HG03354 (cell line): ENCODE data around the gene GJC2.

Source experiments
- ATAC-seq: cut with Tn5 transposase; IDR thresholded peaks from one replicate; pipeline ENCODE4 v1.9.1; 2021; ENCODE audit warnings: mild to moderate bottlenecking; ENCODE audit not compliant: unreplicated experiment, poor library complexity, severe bottlenecking

The GJC2 gene

DNA sequence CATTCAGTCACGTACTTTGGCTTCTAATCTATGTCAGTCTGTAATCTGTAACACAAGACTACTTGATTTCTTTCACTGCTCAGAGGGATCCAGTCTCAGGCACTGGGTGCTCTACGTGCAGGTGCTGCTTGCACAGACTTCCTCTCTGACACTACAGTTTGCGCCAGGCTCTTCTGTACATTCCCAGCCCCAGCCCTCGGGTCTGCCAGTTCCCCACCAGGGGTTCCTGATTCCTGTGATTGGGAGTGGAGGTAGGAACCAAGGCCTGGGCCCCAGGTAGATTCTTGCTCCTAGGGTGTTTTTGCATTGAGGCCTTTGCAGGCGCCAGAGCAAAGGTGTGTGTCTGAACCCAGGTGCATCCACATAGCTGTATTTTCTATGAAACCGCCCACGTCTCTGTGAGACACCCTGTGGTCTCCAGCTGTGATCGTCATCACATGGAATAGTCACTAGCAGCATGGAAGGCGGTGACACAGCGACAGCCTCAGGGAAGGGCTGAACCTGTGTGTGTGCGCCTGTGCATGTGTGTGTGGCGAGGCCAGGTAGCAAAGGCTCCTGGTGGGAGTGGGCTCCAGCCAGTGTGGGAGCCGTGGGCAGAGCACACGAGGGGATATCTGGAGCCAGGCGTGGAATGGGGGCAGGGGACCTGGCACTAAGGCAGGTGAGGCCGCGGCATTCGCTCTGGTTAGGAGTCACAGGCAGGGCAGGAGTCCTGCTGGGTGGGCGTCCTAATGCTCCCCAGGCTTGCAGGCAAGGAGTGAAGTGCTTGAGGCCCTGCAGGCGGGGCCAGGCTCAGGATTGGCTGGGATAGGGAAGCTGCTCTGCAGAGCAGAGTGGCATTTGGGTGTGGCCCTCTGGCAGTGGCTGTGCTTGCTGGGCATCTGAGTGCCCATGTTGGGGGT is 5.2 kb downstream of the GJC2 start:
- no peak for ATAC-seq

DNA sequence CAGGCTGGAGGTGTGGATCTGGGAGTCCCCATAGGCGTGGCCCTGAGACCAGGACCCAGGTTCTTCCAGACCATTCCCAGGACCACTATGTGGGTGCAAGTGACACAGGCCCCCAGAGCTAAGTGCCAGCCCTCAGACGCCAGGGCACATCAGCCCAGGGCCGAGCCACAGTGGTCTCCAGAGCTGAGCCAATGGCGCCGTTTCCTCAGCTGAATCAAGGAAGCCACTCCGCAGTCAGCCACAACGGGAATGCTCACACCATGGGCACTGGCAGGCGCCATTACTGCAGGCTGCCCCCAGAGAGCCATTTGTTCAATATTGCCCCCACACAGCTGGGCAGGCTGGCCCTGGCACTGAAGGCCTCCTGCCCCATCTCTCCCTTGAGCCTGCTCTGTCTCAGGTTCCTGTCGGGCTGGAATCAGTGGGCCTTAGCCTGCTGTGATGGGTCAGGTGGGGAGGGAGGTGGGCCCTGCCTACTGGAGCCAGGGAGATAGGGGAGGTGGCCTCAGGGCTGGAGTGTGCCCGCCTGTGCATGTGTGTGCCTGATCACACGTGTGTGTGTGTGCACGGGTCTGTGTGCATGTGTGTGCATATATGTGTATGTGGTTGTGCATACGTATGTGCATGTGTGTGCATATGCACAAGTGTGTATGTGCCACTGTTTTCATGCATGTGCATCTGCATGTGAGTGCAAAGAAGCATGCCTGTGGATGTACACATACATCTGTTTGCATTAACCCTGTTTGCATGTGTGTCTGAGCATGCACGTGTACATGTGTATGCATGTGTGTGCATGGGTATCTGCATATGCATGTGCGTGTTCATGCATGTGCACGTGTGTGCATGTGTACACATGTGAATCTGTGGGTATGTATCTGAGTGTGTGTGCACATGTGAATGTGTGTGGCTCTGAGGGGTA is 6.1 kb downstream of the GJC2 start:
- no peak for ATAC-seq

DNA sequence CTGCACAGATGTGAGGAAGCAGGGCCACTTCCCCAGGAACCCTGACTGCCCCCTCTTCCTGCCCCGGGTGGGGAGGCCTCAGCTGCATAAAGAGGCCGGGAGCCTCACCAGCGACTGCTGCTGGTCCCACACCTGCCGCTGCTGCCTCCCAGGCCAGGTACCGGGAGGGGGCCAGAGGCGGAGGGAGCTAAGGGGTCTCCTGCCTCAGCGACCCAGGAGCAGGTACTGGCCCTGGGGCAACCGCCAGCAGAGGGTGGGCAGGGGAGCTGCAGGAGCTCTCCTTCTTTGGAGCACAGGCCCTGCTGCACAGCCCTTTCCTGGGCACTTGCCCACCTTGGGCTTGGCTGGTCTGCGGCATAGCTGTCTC is 6.8 kb downstream of the GJC2 start:
- no peak for ATAC-seq

DNA sequence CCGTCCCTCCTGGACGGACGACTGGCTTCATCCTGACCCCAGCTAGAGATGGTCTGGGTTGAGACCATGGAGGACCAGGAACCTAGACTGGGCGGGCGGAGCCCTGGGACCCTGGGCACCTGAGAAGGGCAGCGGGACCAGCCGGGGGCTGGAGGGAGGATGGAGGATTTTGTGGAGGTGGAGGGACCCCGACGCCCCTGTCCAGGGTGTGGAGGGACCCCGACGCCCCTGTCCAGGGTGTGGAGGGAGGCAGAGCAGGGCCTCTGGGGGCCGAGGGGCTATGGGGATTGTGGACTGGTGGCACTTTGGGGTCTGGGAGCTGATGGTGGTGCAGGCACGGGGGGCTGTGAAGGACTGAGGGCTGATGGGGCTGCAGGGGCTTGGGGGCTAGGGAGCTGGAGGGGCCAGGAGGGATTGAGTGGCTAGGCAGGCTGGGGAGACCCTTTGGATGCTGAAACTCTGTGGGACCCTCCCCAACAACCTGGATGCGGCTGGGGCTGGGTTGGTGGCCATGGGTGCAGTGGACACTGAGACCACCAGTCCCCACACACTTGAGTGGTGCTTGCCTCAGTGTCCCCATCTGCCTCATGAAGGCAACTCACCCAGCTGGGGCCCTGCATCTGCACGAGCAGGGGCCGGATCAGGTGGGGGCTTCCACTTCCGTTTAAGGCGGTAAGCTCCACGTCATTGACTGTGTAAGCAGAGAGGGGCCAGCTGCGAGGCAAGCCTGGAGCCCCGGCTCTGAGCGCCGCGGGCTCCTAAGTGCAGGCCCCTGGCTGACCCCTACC is 7.4 kb downstream of the GJC2 start:
- ATAC-seq: no peak

DNA sequence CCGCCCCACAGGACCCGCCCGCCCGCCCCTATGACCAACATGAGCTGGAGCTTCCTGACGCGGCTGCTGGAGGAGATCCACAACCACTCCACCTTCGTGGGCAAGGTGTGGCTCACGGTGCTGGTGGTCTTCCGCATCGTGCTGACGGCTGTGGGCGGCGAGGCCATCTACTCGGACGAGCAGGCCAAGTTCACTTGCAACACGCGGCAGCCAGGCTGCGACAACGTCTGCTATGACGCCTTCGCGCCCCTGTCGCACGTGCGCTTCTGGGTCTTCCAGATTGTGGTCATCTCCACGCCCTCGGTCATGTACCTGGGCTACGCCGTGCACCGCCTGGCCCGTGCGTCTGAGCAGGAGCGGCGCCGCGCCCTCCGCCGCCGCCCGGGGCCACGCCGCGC is 8.0 kb downstream of the GJC2 start:
- ATAC-seq: no peak

DNA sequence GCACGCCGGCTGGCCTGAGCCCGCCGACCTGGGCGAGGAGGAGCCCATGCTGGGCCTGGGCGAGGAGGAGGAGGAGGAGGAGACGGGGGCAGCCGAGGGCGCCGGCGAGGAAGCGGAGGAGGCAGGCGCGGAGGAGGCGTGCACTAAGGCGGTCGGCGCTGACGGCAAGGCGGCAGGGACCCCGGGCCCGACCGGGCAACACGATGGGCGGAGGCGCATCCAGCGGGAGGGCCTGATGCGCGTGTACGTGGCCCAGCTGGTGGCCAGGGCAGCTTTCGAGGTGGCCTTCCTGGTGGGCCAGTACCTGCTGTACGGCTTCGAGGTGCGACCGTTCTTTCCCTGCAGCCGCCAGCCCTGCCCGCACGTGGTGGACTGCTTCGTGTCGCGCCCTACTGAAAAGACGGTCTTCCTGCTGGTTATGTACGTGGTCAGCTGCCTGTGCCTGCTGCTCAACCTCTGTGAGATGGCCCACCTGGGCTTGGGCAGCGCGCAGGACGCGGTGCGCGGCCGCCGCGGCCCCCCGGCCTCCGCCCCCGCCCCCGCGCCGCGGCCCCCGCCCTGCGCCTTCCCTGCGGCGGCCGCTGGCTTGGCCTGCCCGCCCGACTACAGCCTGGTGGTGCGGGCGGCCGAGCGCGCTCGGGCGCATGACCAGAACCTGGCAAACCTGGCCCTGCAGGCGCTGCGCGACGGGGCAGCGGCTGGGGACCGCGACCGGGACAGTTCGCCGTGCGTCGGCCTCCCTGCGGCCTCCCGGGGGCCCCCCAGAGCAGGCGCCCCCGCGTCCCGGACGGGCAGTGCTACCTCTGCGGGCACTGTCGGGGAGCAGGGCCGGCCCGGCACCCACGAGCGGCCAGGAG is 8.6 kb downstream of the GJC2 start:
- no peak for ATAC-seq

DNA sequence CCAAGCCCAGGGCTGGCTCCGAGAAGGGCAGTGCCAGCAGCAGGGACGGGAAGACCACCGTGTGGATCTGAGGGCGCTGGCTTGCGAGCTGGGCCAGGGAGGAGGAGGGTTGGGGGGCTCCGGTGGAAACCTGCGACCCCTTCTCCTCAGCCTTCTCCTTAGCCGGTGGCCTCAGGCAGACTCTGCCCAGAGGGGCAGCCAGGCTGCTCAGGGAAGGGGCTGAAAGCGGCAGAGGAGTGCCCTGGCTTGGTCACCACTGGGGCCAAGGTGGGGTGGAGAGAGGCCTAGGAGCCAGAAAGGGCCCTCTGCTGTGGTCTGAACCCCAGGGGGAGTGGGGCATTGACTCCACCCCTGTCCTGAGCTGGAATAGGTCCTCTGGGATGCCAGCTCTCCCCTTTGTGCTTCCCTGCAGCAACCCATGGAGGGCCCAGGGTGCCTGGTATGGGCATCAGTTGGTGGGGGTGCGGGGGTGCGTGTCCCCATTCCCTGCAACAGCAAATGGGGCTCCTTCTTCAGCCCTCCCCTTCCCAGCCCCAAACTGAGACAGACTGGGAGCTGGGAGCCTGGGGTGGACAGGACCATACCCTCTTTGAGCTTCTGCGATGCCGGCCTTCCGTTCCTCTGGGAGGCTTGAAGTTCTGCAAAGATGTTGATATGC is 9.4 kb downstream of the GJC2 start:
- no peak for ATAC-seq

DNA sequence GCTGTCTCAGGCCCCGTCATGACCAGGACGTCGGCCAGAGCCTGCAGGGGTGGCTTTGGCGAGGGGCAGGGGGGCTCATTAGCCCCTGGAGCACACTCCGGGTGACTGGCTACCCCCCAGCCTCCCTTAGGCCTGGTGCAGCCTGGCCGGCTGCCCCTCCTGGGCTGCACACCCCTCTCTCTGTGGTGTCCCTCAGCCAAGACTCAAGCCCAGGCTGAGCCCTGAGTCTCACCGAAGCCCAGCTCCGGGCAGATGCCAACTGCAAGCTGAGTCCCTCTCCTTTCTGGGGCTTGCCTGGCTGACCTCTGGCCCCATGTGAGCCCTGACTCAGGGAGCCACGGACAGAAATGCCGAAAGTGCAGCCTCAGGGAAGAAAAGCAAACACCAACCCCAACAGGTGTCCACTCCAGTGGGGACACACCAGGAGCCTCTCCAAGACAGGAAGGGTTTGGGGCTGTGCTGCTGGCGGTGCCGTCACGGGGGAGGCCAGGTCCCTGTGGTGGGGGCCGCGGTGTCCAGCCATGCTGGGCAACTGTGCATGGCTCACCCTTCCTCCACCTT is 10.6 kb downstream of the GJC2 start:
- no peak for ATAC-seq

DNA sequence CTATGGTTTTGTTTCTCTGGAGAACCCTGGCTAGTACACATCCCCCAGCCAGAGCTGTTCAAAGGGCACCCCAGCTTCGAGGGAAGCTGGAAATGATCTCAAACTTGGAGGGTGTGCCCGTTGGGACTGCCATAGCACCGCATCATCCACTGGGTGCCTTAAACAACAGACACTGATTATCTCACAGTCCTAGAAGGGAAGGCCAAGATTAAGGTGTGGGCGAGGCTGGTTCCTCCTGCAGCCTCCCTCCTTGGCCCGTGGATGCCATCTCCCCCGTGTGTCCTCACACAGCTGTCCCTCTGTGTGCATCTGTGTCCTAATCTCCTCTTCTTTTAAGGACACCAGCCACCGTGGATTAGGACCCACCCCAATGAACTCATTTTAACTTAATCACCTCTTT is 11.6 kb downstream of the GJC2 start:
- ATAC-seq: no peak

DNA sequence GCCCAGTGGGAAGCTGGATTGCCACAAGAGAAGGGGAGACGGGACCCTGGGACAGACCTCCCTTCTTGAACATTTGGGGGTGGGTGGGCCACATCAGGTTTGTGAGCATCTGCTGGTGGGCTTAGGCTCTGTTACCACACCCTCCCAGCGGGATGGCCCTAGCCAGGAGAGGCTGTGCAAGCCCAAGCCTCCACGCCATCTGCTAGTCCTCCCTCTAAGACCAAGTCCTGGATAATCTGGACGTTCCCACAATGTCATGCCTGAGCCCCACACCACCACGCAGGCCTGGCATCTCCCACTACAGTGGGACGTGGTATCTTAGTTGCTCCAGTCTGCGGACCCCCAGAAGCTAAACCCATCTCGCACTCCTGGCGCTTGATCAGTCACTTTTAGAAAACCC is 12.1 kb downstream of the GJC2 start:
- ATAC-seq: no peak

DNA sequence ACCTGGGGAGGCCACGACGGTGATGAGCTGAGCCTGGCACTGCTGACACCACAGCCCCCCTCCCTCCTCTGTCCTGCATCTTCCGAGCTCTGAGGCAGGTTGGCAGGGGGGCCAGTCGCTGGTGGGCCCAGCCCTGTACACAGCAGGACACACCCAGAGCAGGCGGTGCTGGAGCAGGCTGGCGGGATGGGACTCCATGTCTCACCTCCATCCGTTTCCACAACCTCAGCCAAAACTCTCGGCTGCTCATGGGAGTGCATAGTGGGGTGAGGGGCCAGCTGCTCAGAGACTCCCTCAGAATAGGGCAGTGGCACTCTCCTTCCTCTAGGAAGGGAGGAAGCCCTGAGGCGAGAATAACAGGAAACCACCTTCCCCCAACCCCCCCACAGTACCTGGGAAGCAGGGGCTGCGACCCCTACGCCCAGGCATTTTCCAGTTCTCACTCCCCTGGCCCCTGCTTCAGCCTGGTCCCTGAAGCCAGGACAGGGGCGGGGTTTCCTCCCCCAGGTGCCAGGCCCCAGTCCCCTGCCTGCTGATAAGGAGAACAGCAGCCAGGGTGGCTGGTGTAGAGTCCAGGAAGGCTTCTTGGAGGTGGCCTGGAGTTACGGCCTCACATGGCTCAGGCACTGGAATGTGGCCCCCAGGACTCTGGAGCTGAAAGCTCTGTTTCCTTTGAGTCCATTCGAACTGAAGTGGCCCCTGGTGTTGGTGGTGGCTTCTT is 12.7 kb downstream of the GJC2 start:
- ATAC-seq: no peak

DNA sequence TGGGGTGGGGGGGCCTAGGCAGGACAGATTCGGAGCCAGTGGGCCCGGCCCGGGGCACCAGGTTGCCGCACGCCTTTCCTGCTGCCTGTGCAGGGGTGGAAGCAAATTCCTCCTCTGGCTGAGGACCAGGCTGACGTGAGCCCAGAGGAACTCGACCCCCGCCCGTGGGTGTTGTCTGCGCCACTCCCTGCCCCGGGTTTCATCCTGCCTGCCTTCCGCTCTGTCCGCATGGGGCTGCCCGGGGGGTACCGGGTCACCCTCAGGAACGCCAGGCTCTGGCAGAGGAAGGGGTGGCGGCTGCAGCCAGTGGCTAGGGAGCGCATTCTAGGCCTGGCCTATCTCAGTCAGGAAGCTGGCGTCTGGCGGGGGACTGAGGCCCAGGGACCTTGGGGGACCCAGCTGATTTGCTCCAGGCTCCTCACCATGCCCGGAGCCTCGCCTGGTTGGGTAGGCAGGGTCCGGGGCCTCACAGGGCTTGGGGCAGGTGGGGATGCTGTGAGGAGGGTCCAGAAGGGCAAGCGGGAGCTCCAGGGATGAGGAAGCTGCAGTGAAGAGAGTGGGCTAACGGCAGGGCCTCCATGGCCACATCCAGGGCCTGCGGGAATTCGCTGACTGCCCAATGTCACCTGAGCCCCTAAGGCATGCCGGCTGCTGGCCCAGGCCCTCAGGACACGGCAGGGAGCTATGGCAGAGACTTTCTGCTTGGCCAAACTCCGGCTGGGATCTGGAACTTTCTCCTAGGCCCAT is 13.4 kb downstream of the GJC2 start:
- no peak for ATAC-seq

DNA sequence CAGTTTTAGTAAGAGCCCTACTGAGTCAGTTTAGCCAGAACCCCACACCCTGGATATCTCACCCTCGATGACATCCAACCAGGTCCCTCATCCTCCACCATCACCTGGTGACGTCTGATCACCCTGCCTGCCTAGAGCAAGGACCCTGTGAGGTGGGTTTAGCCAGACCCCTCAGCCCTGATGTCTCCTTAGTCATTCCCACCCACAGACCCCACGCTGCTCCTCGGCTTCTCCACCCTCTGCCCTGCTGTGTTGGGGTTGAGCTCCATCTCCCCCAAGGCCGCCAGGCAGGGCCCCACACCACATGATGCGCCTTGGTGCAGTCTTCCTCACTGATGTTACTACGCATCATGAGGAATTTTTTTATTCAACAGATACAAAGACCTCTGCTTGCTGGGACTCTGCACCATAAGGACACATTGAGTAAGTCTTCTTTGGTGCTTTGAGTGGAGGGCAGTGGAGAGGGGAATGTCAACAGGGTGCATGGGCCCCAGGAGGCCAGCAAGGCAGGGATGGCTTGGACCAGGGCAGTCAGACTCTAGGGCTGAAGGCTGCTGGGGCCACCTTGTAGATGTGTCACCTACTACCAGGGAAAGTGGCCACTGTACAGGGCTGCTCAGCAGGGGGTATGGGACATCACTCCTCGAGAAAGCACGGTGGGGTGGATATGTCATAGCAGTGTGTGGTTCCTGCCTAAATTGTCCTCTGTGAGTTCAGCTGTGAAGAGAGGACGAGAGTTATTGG is 14.2 kb downstream of the GJC2 start:
- ATAC-seq: no peak

DNA sequence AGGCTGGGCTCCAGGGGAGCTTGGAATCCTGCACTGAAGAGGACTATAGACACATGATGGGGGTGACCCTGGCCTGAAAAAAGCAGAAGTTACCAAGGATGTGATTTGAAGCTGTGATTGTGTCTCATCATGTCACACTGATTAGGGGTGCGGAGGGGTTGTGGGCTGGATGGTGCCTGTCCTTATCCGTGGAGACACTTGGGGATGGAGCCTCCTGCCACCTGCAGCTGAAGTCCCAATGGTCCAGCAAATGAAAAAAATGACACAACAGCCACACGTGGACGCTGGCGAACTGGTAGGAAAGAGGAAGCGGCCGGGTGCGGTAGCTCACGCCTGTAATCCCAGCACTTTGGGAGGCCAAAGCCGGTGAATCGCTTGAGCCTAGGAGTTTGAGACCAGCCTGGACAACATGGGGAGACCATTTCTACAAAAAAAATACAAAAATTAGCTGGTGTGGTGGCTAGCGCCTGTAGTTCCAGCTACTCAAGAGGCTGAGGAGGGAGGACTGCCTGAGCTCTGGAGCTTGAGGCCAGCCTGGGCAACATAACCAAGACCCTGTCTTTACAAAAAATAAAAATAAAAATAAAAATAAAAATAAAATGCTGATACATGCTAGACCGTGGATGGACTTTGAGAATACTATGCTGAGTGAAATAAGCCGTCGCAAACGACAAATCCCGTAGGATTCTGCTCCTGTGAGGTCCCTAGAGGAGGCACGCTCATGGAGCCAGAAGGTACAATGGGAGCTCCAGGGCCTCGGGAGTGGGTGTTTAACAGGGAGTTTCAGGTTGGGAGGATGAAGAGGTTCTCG is 15.0 kb downstream of the GJC2 start:
- ATAC-seq: peak; percentile 1

DNA sequence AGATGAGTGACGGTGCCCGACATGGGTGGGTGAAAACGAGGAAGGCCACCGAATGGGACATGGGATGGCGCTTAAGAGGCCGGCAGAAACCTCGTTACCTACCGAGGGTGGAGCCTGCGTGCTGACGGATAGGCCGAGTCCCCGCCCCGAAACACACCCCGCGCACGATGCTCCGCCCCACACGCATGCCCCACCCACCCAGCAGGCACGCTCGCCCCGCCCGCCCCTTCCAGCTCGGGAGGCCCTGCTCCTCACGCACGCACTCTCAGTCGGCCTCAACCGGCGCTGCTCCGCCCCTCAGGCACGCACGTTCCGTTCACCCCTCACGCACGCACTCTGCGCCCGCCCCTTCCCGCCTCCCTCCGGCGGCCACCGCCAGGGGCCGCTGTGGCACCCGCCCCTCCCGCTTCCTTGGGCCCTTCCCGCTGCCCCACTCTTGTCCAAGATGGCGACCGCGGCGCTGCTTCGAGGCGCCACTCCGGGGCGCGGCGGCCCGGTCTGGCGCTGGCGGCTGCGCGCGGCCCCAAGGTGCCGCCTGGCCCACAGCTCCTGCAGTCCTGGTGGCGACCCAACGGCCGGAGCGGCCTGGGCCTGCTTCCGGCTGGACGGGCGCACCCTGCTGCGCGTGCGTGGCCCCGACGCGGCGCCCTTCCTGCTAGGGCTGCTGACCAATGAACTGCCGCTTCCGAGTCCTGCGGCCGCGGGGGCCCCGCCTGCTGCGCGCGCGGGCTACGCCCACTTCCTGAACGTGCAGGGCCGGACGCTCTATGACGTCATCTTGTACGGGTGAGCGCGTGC is 15.8 kb downstream of the GJC2 start, which contains the start of gene IBA57:
Gene IBA57, plus strand, starts transcription at position 433 of the 798 bp plus-strand sequence. Its CDS starts 13 bp downstream, at position 446.
- ATAC-seq: peak; percentile 84
